Posterior vena cava (tissue), 2 donors: ENCODE results near the gene TMEM203. TPM values are rescaled to one million over a fixed set of nuclear protein-coding genes. Genes with fewer than 3 reads are reported as not detected.
"Not testable (repeated sequence)": the region's sequence is repeated elsewhere in the genome, so short reads cannot be mapped to it uniquely, and the experiment has no call there.

Experiments used
- DNase-seq: peaks from one replicate; pipeline ENCODE4 v3.0.0-alpha.2; 2020; ENCODE audit warnings: low spot score
- intact Hi-C, 2 donors: fragments of 100-400 bp; cut with DNase I; formaldehyde crosslinking; loops; one replicate each; pipeline versions ENCODE4 v1.14.1 to v1.14.2; 2022 to 2023
- total RNA-seq, 2 donors: library from RNA; stranded (reverse); fragmentation: NEBNext Ultra II Directional; extraction: Animal tissue kit (Norgen Biotek cat#: 25700); gene quantifications; one replicate each; pipeline ENCODE4 v1.2.1, GENCODE V29; 2021
- donor health status: DM: yes; HTN: yes; CAD: no.
- donor health status: DM: yes; HTN: yes; CAD: no.

The TMEM203 gene
- total RNA-seq, 2 donors from 2014 or later, result 24.8 to 25.2 TPM

DNA sequence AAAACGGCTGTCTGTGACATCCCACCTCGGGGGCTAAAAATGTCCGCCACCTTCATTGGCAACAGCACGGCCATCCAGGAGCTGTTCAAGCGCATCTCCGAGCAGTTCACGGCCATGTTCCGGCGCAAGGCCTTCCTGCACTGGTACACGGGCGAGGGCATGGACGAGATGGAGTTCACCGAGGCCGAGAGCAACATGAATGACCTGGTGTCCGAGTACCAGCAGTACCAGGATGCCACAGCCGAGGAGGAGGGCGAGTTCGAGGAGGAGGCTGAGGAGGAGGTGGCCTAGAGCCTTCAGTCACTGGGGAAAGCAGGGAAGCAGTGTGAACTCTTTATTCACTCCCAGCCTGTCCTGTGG lies 37.8 kb upstream of the TMEM203 start:
- DNase-seq, intact Hi-C loops: not testable (repeated sequence)

DNA sequence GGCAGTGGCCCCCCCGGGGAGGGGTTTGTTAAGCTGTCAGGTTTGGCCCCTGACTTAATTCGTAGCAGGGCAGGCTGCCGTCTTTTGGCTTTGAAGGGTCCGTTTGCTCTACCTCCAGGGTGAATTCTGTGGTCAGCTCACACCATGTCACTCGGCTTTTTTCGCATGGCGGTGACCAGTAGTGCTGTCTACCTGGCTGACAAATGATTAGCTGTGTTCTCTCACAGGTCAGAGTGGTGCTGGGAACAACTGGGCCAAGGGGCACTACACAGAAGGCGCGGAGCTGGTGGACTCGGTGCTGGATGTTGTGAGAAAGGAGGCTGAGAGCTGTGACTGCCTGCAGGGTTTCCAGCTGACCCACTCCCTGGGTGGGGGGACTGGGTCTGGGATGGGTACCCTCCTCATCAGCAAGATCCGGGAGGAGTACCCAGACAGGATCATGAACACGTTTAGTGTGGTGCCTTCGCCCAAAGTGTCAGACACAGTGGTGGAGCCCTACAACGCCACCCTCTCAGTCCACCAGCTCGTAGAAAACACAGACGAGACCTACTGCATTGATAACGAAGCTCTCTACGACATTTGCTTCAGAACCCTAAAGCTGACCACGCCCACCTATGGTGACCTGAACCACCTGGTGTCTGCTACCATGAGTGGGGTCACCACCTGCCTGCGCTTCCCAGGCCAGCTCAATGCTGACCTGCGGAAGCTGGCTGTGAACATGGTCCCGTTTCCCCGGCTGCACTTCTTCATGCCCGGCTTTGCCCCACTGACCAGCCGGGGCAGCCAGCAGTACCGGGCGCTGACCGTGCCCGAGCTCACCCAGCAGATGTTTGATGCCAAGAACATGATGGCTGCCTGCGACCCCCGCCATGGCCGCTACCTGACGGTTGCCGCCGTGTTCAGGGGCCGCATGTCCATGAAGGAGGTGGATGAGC lies 37.1 kb upstream of the TMEM203 start:
- intact Hi-C loops, result no loop called here
- DNase-seq, result no peak

DNA sequence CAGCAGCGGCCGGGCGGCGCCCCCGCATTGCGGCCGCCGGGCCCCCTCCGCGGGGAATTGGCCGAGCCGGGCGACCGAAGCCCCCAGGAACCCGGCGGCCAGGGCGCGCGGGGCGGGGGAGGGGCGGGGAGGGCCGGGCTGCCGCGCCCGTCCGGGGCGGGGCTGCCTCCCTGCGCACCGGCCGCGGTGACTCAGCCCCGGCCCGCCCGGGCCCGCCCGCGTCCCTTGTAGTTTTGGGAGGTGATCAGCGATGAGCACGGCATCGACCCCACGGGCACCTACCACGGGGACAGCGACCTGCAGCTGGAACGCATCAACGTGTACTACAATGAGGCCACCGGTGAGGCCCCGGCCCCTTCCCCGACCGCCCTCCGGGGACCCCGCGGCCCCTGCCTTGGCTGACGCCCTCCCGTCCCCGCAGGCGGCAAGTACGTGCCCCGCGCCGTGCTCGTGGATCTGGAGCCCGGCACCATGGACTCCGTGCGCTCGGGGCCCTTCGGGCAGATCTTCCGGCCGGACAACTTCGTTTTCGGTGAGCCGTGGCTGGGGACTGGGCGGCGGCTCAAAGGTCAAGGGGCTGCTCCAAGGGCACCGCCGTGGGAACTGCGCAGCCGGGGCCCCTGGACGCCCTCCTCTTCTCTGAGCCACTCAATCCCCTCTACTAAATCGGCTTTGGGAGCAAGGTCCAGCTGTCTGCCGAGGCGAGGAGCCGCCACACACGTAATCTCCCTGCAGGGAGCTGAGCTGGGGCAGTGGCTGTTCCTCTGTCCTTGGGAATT lies 36.2 kb upstream of the TMEM203 start:
- DNase-seq, result peak; percentile 93
- intact Hi-C loops, result no loop called here

DNA sequence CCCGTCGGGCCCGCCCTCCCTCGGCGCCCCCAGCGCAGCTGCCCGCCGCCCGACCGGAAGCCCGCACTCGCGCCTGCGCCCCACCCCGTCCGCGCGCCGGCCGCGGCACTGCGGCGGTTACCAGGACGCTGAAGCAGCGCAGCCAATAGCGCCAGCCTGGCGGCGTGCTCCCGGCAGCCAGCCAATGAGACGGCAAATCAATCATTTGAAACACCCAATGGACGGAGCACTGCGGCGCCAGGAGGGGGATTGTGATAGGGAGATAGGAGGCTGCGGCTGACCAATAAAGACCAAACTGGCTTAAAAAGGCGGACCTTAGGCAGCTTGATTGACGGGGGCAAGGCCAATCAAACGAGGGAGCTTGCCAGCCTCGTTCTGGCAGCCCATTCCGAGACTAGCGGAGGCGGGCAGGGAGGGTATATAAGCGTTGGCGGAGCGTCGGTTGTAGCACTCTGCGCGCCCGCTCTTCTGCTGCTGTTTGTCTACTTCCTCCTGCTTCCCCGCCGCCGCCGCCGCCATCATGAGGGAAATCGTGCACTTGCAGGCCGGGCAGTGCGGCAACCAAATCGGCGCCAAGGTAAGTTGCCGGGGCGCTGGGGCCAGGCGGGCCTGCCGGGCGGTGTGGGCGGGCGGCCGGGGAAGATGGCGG lies 35.5 kb upstream of the TMEM203 start, which contains the start of gene TUBB4B:
TSS of gene TUBB4B (plus strand) at position 447 of the 649 bp plus-strand sequence. CDS start at position 521, 74 bp downstream.
- peak; percentile 100 for DNase-seq
- intact Hi-C loops, result no loop called here

DNA sequence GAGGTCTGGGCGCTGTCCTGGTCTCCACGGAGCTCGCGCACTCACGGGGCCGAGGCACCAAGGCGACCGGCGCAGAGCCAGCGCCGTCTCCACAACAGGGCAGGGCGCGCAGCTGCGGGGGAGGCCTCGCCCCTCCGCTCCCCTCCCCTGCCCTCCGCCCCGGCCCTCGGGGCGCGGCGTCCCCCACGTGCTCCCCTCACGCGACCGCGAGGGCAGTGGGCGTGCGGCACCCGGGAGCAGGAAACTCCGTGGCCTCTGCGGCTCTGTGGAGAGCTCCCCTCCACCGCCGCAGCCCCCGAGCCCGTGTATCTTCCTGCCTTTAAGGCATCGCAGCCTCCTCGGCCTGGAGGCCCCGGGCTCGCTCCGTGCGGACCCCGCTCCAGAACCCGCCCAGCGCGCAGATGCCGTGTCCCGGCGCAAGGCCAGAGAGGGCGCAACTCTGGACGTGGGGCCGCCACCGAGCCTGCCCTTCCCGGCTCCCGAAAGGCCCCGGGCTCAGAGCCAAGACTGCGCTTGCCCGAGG lies 34.9 kb upstream of the TMEM203 start:
- DNase-seq, result peak; percentile 93
- intact Hi-C loops, result no loop called here

DNA sequence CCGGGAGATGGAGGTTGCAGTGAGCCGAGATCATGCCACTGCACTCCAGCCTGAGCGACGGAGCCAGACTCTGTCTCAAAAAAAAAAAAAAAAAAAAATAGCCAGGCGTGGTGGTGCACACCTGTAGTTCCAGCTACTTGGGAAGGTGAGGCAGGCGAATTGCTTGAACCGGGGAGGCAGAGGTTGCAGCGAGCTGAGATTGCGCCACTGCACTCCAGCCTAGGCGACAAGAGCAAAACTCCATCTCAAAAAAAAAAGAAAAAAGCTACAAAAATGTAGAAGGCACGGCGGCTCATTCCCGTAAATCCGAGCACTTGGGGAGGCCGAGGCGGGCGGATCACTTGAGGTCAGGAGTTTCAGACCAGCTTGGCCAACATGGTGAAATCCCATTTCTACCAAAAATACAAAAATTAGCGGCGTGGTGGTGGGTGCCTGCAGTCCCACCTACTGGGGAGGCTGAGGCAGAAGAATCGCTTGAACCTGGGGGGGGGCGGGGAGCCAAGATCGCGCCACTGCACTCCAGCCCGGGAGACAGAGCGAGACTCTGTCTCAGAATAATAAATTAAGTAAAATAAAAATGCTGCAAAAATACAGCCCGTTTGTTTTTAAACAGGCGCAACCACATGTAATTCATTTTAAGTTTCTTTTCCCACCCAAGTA lies 34.2 kb upstream of the TMEM203 start:
- DNase-seq, intact Hi-C loops: not testable (repeated sequence)

DNA sequence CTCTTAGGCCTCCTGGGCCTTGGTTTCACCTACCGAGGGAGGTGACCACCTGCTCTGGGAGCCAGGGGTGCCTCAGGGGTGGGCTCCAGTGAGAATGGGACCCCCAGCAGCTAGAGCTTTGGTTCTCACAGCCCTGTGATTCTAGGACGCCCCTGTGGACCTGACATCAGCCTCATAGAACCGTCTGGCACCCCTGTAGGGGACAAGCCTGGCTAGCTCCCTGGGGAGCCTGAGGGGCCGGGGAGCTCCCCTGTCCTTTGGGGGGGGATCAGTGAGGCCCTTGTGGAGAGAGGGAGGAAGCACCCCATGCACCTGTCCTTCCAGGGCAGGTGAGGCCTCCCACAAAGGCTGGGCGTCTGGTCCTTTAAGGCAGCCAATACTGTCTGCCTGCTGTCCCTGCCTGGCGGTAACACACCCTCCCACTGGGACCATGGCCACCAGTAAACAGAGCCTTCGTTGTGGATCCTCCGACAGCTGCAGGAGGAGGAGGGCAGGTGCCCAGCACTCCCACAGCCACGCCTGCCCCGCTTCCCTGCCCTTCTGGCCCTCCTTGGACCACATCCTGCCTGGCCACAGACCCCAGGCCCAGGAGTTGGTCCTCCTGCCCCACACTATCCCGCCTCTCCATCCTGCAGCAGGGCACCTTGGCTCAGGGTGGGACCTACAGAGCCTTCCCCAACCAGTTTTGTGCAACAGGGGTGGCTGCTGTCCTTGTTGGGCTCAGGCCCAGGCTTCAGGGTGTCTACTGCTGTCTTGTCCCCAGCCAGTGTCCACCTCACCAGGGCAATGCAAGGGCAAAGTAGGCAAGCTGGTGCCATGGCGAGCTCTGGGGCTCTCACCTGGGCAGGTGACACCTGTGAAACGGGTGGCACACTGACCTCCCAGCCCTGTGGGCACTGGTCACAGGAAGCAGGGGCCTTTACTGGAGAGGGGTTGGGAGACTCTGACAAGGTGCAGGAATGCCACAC lies 32.6 kb upstream of the TMEM203 start:
- no peak for DNase-seq
- intact Hi-C loops, result no loop called here

DNA sequence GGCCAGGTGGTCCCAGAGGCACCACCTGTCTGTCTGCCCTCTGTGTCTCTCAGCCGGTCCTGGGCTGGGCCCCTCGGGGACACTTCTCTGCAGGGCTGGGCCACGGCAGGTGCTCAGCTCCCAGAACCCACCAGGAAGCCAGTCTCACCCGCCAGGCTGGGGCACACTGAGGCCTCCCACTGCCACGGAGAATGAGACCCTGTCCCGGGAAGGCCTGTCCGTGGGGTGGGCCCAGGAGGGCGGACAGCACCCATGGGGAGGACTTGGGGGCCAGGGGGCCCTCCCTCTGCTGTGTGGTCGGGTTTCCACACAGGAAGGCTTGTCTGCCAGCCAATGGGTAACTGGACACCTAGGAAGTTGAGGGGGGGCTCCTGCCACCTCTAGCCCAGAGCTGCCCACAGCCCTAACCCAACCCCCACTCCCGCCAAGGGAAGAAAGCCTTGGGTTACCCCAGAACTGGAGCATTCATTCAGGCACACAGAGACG lies 31.5 kb upstream of the TMEM203 start:
- intact Hi-C loops, result no loop called here
- no peak for DNase-seq

DNA sequence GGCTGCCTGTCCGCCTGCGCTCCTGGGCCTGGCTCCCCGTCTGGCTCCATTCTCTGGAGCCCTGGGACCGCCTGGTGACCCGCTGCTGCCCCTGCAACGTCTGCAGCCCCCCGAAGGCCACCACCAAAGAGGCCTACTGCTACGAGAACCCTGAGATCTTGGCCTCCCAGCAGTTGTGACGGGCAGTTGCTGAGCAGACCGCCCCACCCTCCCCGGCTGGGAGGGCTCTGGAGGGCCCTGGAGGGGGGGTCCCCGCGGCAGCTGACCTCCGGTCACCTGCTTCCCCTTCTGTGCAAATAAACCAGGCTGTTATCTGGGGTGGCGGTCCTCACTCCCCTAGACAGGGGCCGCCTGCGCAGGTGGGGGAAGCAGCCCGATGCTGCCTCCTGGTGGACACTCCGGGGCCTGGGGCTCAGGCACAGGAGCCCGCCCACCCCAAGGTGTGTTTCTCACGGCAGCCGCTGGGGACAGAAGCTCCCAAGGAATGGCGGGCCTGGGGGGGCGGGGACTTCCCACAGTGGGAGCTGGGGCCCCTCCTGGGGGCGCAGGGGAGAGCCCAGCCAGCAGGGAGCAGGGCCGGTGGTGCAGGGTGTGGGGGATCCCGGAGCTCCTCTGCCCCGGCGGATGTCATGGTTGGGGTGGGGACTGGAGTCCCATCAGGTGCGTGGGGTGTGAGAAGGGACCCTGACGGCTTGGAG lies 30.9 kb upstream of the TMEM203 start:
- intact Hi-C loops, result no loop called here
- DNase-seq, result peak; percentile 95

DNA sequence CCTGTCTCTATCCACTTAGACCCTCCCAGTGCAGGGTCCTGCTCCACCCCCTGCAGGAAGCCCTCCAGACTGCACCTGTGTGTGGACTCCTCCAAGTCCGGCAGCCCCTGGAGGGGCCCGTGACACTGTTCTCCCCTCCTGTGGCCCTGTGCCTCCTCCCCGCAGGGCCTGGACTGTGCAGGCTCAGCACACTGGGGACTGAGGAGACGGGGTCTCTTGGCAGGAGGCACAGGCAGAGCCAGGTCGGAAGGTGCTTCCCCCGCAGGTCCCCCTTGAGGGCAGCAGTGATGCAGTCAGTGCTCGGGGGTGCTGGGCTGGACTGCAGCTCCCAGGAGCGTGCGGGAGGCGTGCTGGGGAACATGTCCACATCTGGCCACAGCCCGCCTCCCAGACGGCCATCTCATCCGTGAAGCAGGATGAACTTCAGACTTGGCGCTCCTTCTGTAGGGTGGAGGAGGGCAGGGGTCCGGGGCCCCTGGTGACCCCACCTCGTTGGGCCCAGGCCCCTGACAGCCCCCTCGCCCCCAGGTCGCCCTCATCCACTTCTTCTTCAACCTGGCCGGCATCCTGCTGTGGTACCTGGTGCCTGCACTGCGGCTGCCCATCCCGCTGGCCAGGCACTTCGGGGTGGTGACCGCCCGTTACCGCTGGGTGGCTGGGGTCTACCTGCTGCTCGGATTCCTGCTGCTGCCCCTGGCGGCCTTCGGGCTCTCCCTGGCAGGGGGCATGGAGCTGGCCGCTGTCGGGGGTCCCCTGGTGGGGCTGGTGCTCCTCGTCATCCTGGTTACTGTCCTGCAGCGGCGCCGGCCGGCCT lies 30.2 kb upstream of the TMEM203 start:
- intact Hi-C loops, result no loop called here
- no peak for DNase-seq

DNA sequence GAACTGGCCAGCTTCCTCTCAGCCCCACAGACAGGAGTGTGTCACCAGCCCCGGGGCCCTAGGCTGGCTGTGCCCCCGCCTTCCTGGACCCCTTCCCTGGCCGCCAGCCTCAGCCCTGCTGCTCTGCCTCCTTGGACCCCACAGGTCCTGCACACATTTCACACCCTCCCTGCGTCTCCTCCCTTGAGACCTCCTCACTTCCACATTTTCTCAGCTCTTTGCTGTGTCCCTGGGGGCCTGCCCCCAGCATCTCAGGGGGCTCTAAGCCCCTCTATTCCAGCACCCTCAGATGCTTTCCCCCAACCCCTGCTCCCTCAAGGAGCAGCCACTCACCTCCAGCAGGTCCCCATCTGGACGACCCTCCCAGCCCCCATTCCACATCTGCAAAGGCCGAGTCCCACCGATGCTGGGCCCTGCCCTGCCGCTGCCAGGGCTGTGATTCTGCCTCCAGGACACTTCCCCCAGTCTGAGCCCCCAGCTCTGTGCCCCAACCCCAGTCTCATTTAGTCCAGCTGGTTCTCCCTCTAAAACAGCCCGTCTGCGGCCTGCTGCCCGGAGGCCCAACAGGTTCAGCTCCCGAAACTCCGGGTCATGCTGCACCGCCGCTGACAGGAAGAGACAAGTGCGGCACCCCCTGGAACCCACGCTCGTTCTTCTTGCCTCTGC lies 29.4 kb upstream of the TMEM203 start:
- intact Hi-C loops, result no loop called here

DNA sequence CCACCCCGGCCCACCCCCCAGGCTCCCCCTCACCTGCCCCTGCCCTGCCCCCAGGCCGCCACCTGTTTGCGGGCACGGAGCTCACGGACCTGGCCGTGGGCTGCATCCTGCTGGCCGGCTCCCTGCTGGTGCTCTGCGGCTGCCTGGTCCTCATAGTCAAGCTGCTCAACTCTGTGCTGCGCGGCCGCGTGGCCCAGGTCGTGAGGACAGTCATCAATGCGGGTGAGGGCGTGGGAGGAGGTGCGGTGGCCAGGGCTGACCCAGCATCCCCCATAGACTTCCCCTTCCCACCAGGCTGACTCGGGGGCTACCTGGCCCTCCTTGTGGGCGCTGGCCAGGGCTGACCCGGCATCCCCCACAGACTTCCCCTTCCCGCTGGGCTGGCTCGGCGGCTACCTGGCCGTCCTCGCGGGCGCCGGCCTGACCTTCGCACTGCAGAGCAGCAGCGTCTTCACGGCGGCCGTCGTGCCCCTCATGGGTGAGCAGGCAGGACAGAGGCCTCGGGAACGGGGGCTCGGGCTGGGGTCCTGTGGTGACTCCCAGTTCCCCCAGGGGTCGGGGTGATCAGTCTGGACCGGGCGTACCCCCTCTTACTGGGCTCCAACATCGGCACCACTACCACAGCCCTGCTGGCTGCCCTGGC lies 28.7 kb upstream of the TMEM203 start:
- intact Hi-C loops, result no loop called here
- no peak for DNase-seq

More for the DNA sequence above, 29.4 kb upstream of the TMEM203 start:
- no peak for DNase-seq

DNA sequence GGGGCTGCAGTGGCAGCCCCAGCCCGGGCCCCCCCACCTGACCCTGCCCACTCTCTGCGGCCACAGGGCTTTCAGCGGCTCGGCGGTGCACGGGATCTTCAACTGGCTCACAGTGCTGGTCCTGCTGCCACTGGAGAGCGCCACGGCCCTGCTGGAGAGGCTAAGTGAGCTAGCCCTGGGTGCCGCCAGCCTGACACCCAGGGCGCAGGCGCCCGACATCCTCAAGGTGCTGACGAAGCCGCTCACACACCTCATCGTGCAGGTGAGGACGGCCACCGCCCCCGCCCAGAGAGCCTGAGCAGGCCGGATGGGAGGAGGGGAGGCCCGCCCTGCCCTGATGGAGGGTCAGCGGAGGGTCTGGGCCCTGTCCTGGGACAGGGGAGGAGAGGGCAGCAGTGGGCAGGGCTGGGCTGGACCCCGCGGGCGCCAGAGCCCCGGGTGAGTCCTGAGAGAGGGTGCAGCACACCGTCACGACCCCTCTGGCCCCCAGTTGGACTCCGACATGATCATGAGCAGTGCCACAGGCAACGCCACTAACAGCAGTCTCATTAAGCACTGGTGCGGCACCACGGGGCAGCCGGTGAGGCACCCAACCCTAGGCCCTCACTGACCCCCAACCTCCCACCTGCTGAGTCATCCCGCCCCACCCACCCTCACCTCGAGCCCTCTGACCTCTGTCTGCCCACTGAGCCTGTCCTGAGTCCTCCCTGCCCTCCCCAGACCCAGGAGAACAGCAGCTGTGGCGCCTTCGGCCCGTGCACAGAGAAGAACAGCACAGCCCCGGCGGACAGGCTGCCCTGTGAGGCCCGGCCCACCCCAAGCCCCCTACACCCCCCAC lies 27.9 kb upstream of the TMEM203 start:
- no peak for DNase-seq
- intact Hi-C loops, result no loop called here

DNA sequence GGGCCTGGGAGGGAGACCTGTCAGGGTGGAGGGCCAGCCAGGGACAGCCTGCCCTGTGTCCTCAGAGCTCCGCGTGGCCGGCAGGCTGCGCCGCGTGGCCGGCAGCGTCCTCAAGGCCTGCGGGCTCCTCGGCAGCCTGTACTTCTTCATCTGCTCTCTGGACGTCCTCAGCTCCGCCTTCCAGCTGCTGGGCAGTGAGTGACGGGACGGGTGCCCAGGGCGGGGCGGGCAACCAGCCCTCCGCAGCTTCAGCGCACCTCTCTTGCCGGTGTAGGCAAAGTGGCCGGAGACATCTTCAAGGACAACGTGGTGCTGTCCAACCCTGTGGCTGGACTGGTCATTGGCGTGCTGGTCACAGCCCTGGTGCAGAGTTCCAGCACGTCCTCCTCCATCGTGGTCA lies 27.1 kb upstream of the TMEM203 start:
- DNase-seq, result no peak
- intact Hi-C loops, result no loop called here

DNA sequence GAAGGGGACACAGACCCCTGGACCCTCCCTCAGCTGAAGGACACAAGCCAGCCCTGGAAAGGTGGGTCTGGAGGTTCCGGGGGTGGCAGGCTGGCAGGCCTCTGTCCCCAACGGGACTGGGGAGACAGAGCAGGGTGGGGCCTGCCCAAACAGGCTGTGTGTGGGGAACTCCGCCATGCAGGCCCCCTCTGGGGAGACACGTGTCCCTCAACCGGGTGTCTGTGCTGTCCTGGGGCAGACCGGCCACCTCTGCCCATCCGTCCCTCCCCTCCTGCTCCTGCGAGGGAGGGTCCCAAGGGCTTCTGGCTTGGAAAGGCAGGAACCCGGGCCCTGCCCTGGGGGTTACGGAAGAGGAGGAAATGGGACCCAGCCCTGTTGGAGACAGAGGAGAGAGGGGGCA lies 26.7 kb upstream of the TMEM203 start:
- intact Hi-C loops, result no loop called here

More for the DNA sequence above, 26.7 kb upstream of the TMEM203 start:
- DNase-seq, result no peak
